ENCODE data around the gene TMEM11. TPM values are rescaled to one million over a fixed set of nuclear protein-coding genes. Genes with fewer than 3 reads are reported as not detected.

TMEM11 gene
- total and polyA plus RNA-seq, 2 of the 8 experiments (the other 6 are each of a cell fraction or from before 2014, with no cell fraction given), result 33.3 to 90.4 TPM

DNA sequence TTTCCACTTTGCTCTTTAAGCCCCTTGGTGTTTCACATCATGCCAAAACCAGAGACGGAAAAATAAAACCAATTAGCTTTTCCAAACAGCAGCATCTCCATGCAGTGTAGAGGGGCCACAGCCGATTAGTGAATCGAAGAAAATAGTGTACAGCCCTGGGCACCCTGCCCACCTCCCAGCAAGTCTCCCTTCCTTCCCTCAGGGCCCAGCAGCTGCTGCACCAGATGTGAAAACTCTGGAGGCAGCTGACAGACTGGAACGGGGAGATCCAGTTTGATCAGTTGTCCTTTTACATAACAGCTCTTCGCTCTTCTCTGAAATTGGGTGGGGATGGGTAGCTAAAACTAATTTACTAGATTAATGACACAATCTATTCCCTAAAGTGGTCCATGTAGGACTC lies 19.3 kb downstream of the TMEM11 start:
- Histone ChIP-seq H2BK20ac (ENCODE audit: low read length) (no peak overlapping the region), H2BK120ac (replicated peaks; ENCODE audit: low read depth, low read length) (no peak overlapping the region), H4K20me1 (replicated peaks in 1 of 2; ENCODE audit: control insufficient read depth in 1 of 2, insufficient read depth in 2 of 2, low read length in 2 of 2) (peaks cover 9 to 20% of the 10 kb centered on the region in 2 experiments), H3K27ac (ENCODE audit: low read depth, low read length) (no peak overlapping the region), H3K9ac (replicated peaks in 1 of 4; ENCODE audit: extremely low read depth in 1 of 4, low read depth in 3 of 4, low read length in 3 of 4) (no peak overlapping the region), H3K56ac (replicated peaks; ENCODE audit: insufficient read length, low read depth, low read length) (no peak overlapping the region), H3K23ac (ENCODE audit: insufficient read length) (no peak overlapping the region), H3K18ac (ENCODE audit: extremely low read depth, low read length) (no peak overlapping the region), H3K79me1 (ENCODE audit: low read depth, low read length) (peaks cover 14% of the 10 kb centered on the region; the same call in 1 of the 2 replicates), H3K4me1 (replicated peaks in 1 of 4; ENCODE audit: control insufficient read depth in 3 of 4, insufficient read depth in 4 of 4, low read length in 3 of 4) (peaks cover 4 to 12% (median 7%) of the 10 kb centered on the region in 4 experiments), H4K91ac (replicated peaks; ENCODE audit: insufficient read length, low read length) (no peak overlapping the region), H2BK15ac (ENCODE audit: low read length) (no peak overlapping the region), H2BK5ac (ENCODE audit: low read depth, low read length) (no peak overlapping the region), H3K27me3 (replicated peaks in 1 of 4; ENCODE audit: control insufficient read depth in 3 of 4, extremely low read depth in 1 of 4, insufficient read depth in 3 of 4, low read length in 3 of 4) (no peaks in the 10 kb centered on the region), H3K9me3 (ENCODE audit: insufficient read depth in 2 of 2, low read depth in 1 of 2, low read length in 1 of 2) (no peaks in the 10 kb centered on the region), H3K4me3 (ENCODE audit: extremely low read depth in 1 of 4, insufficient read depth in 2 of 4, low read depth in 3 of 4, low read length in 4 of 4) (no peak overlapping the region), H2BK12ac (ENCODE audit: low read depth, low read length) (no peak overlapping the region), H2AFZ (ENCODE audit: low read length) (no peak overlapping the region), H3K79me2 (ENCODE audit: control insufficient read depth in 1 of 2, insufficient read depth in 2 of 2, low read length in 2 of 2) (peaks cover 3 to 15% of the 10 kb centered on the region in 2 experiments; a peak in 3 of 4 replicates), H2AK5ac (ENCODE audit: low read depth, low read length) (no peak overlapping the region), H4K5ac (ENCODE audit: insufficient read length, low read depth, low read length) (no peak overlapping the region), H3K4me2 (ENCODE audit: insufficient read depth in 1 of 2, low read depth in 2 of 2, low read length in 2 of 2) (no peak overlapping the region), H3K14ac (ENCODE audit: insufficient read length) (no peak overlapping the region), H3K36me3 (ENCODE audit: control insufficient read depth in 2 of 4, insufficient read depth in 4 of 4, low read length in 3 of 4) (peaks cover 9 to 23% (median 11%) of the 10 kb centered on the region in 4 experiments; a peak in 7 of 8 replicates), H3K23me2 (ENCODE audit: low read depth, low read length) (no peaks in the 10 kb centered on the region), H4K8ac (ENCODE audit: extremely low read depth, insufficient read depth, low read length) (no peak overlapping the region), H3K4ac (replicated peaks; ENCODE audit: insufficient read length, low read depth, low read length) (no peak overlapping the region)
- ChIA-PET POLR2A (ENCODE audit: partially characterized antibody) (interaction anchor here (0.9 to 3.2 kb wide), 3 partner anchors 8 to 19 kb away, joined by 4 to 9 read pairs (median 5); no protein-coding TSS in a partner anchor), CTCF (ENCODE audit: partially characterized antibody) (interaction anchor here (0.8 to 2.0 kb wide), 4 partner anchors 11 to 143 kb away, joined by 3 to 5 read pairs (median 3); no protein-coding TSS in a partner anchor)
- FAIRE-seq (no peak), DNase-seq (ENCODE audit: low read depth in 1 of 2, low spot score in 2 of 2) (no peak)
- no peak for TF ChIP-seq GTF2F1 (IDR thresholded peaks at IDR 0.05; ENCODE audit: borderline replicate concordance, low read depth, low read length)
- WGBS, 2 experiments (ENCODE audit: extremely low coverage in 1 of 2, insufficient coverage in 1 of 2, insufficient read length in 1 of 2, insufficient replicate concordance in 2 of 2, low coverage in 1 of 2, low lambda C conversion rate in 2 of 2, missing lambda C conversion rate in 1 of 2), result 96% methylated on average over 5 of the region's 5 CpGs; no CpG with 5 or more reads in 1 of the 2 experiments

All from H1 (cell line).